ENCODE data around the gene C20orf144.
A peak's percentile ranks its signal among the peaks of the same experiment; 100 is the strongest.

The C20orf144 gene

DNA sequence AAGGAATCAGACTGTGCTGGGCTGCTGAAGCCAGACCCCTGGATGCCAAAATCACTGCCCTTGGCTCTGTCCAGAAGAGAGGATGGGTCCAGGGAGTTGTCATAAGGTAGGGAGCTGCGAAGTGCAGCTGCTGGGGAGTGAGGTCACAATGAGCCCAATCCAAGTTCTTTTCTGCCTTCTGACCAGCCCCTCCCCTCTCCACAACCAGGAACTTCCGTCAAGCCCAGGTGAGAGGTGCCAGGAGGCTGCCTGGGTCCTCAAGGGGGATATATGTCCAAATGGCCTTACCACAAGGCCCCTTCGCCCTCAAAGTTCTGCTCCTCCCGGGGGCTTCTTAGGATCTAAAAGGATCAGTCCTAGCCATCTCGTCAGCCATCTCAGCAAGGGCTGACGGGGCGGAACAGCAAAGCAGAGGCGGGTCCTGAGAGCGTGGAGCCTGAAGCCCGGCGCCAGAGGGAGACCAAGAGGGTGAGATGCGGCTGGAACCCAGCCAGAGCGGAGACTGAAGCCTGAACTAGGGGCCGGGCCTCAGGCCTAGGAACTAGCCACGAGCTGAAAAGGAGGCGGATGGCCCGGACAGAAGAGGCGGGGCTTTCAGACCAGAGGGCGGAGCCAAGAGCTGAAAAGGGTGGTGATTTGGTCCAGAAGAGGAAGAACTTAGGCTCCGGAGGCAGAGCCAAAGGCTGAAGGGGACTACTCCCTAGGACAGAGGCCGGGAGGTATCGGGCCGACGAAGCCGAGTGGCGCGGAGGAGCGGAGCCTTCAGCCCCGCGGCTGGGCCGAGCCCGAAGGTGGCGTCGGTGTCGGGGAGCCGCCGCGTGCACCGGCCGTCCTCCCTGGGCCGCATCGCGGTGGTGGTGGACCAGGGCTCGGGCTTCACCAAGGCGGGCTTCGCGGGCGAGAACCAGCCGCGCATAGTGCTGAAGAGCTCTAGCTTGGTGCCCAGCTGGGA is 4.4 kb downstream of the C20orf144 start, which contains the start of gene ACTL10:
ACTL10 (plus strand) TSS at position 651 of the 952 bp plus-strand sequence. CDS start 555 bp downstream, outside the sequence.
- peak; percentile 32 for DNase-seq

DNA sequence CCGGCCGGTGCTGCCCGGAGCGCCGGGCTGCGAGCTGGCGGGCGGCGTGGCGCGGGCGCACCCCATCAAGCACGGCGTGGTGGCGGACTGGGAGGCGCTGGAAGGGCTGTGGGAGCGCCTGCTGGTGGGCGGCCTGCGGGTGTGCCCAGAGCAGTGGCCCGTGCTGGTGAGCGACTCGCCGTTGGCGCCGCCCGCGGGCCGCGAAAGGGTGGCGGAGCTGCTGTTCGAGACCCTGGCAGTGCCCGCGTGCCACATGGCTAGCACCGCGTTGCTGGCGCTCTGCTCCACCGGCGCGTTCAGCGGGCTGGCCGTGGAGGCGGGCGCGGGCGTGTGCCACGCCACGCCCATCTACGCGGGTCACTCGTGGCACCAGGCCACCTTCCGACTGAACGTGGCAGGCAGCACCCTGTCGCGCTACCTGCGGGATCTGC is 5.1 kb downstream of the C20orf144 start:
- DNase-seq = no peak

DNA sequence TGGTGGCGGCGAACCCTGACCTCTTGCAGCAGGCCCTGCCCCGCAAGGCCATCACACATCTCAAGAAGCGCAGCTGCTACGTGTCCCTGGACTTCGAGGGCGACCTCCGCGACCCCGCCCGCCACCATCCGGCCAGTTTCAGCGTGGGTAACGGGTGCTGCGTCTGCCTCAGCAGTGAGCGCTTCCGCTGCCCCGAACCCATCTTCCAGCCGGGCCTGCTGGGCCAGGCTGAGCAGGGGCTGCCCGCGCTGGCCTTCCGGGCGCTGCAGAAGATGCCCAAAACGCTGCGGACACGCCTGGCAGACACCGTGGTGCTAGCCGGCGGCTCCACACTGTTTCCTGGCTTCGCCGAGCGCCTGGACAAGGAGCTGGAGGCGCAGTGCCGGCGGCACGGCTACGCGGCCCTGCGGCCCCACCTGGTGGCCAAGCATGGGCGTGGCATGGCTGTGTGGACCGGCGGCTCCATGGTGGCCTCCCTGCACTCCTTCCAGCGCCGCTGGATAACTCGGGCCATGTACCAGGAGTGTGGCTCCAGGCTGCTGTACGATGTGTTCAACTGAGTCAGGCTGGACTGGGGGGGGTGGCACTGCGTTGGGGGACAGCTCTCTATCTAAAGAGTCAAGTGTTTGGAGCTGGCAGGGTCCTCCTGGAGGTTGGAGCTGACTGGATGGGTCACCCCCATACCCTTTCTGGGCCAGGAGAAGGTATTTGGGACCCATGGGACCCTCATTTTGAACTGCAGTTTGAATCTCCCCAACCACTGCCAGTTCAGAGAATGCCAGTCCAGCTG is 5.7 kb downstream of the C20orf144 start:
- no peak for DNase-seq

DNA sequence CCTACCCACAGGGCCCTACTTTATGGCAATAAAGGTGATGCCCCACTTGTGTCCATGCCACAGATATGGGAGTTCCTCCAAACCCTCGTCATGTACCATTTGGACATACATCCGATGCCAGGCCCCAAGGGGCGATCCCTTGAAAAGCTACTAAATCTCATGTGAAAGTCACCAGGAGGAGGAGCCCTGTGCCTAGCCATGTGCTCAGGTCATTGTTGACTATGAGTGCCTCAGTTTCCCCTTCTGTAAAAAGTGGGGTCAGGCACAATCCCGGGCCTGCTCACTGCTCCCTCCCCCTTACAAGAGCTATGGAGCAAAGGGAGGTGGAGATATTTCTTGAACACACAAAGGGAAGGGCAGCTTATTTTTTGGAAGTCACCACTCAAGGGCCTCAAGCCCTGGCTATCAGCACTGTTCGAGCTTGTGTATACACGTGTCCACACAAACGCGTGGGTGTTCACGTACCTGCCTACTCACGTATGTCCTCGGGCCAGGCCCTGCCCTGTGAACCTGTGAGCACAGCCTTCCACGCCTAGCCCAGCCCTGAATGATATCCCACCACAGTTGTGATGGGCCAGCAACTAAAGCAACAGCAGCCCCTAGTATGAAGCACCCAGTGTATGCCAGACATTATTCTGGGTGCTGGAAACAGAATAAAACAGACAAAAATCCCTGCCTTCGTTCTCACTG is 6.5 kb downstream of the C20orf144 start:
- DNase-seq = no peak

DNA sequence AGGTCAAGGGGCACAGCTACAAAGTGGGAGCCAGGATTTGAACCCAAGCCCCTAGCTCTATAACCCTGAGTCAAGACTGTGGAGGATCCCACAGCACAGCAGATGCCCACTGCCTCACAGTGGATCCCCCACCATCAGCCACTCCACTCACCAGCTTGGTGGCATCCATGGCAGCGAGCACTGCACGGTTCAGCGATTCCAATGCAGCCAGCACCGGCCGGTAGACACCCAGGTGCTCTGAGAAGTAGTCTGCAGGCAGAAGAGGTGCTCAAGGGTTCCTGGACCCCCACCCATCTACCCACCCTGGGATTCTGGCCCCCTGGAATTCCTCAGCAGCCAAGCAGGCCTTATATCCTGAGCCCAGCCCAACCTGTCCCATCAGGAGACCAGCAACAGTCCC is 7.1 kb downstream of the C20orf144 start:
- no peak for DNase-seq

DNA sequence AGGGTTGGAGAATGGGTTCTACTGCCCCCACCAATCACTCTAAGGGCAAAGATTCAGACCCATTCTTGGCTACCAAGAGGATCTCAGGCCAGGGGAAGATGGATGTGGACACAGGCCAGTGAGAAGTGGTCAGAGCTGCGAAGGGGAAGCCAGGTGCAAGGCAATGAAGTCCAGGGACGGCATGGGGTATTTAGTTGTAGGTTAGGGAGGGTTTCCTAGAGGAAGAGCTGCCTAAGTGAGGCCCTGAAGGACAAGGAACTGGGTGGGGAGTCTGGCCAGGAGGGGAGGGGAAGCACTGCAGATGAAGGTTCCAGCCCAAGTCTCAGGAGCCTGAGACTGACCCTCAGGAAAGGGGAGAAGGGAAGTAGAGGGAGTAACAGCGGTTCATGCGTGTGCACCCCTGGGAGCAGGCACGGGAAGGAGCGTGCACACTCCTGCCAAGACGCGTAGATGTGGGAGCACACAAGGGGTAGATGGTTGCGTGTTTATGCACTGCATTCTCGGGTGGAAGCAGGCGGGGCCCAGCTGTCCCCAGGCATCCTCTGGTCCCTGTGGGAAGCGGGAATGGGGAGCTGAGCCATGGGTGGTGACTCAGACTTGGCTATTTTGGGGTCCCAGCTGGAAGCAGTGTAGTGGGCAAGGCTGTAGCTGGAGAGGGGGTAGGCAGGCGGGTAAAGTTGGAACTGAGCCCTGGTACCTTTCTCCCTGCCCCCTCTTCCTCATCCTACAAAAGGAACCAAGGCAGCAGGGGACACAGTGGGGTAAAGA is 7.9 kb downstream of the C20orf144 start:
- no peak for DNase-seq

DNA sequence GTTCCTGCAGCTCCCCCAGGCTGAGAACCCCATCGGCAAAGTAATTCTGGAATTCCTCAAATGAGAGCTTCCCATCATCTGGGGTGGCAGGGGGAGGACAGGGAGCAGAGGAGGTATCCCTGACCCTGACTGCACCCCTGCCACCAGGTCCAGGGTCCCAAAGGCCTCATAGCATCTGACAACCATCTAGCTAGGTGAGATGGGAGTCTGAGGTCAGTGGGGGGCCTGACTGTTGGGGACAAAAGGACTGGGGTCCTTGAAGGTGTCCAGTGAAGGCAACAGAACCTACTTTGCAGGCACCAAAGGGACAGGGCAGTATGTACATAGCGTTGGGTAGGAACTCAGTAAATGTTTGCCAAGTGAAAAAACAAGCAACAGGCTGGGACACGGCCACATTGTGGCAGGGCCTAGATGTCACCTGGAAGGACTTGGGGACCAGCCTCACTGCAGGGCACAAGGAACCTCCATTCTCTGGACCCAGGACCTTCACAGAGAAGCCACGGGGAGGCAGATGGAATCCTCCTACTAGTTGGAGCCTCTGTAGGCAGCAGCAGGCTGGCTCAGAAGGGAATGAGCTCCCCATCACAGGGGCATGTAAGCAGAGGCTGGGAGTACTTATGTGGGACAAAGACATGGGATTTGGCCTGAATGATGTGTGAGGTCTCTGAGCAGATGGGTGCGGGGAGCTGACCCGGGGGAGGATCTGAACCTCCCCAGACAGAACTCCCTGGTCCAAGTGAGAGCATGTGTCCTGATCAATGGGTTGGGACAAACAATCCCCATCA is 8.8 kb downstream of the C20orf144 start:
- no peak for DNase-seq

DNA sequence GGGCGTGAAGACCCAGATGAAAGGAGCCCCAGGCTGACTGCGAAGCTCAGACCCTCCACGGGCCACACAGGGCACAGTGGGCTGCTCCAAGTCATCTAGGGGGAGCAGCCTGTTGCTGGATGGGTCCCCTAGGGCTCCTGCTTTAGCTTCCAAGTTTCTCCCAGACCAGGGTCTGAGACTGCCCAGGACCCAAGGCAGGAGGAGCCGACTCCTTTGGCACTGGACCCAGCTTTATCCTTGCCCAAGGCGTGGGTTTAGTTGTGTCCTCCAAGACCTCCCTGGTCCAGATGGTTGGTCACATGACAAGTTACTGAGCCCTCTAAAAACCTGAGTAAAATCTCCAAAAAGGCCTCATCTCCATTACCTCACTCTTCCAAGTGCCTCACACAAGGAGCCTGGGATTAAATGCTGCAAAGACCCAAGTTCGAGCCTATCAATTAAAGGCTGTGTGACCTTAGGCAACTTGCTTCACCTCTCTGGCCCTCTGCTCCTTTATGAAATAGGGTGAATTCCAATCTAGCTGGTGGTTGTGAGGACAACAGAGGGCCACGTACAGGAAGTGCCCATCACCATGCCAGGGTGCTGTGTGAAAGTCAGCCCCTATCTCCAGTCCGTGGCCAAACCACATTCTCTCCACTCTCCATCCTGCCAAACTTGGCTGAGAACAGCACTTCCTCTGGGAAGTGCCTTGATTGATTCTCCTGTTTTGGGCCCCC is 9.6 kb downstream of the C20orf144 start:
- no peak for DNase-seq

DNA sequence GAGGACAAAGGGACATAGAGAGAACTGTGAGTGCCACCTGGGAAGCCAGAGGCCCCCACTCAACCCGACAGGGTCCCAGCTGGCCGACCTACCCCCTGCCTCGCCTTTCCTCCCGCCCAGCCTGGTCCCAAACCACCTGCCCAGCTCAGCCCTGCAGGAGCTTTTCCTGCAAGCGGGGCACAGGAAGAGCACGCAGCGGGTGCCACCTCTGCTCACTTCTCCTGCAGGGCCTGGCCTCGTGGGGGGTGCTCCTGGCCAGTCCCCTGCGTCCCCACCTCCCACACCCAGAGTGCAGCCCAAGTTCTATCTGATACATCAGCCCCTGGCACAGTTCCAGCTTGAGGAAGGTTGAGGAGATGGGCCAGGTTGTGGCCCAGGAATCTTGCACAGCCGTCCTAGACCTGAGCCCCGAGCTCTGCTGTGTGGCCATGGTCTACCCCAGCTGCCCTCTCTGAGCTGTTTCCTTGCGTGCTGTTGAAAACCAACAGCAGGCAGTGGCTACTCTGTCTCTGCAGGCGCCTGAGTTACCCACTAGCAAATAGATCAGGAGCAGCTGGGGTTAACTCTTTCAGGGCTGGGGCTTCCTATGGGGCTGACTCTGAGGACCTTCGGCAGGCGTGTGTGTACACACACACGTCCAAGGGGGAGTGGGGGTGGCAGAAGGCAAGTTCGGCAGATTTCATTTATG is 10.4 kb downstream of the C20orf144 start:
- DNase-seq = no peak

DNA sequence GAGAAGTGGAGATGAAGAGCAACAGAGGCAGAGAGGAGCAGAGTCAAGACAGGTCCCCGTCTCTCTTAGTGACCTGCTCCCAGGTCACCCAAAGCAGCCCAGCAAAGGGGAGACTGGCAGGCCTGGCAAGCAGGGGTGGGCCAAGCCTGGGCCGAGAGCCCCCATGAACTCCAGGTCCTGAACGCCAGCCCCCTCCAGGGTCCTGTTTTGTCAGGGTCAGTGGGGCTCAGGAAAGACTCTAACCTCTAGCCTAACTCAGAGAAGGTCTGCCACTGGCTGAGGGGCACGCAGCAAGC is 10.9 kb downstream of the C20orf144 start:
- DNase-seq = no peak

DNA sequence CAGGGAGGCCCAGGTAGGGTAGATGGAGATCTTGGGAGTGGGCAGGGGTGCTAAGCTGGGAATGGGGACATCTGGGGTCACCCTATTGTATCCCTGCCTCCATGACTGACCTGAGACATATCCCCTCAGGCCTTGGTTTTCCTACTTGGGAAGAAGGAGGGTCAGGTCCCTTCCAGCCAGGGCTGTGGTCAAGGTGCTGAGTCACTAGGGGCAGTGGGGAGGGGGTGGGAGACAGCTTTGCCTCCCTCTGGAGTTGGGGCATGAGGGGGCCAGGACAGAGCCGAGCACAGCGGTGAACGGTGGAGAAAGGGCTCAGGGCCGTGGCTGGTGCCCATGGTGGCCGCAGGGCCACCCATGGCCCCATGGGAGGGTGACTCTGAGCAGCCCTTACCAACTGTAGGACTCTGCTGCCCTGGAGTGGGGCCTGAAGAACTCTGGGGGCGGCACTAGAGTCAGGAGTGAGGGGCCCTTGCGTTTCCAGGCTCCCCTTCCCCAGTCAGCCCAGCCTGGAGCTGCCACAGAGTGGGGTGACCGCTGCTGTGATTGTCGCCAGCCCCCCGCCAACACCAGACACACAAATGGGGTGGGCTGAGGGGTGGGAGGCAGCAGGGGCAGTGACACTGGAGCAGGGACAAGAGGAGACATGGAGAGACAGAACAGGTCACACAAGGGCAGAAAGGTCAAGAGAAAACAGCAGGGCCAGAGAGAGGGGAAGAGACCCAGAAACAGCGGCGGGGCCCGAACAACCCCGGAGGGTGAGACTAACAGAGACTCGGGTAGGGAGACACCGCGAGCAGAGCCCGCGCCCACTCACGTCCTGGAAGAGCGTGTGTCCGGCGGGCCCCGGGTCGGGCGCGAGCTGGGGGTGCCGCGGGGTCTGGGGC is 11.5 kb downstream of the C20orf144 start:
- DNase-seq = no peak

DNA sequence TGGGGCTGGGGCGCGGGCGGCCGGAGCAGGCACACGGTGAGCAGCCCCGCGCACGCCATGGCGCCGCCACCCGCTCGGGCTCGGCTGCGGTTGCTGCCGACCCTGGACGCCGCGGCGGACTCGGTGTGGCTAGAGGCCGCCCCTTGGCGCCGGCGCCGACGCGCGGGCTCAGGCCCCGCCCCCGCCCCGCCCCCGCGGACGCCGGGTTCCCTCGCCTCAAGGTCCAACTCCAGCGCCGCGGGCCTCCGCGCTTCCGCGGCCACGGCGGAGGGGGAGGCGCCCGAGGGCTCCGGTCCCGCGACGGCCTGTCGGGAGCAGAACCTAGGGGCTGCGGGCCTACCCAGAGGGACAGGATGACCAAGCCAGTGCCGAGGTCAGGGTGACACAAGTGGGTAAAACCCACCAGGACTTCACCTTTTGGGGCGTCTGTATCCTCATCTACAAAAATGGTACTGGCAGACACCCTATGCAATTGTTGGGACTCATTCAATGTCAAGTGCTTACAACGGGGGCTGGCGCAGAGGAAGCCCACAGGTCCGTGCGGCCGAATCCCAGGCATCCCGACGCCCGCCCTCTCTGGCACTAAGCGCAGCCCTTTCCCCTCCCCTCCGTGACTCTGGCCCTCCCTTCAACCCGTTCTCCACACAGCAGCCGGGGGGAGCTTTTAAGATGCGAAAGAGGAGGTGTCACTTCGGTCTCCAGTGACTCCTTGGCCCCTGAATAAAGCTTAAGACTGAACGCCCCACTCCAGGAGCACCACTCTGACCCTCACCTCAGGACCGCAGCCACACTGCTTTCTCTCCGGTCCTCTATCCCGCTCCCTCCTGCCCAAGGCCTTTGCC is 12.4 kb downstream of the C20orf144 start, which contains the start of gene NECAB3:
NECAB3 (minus strand) TSS at position 135 of the 842 bp plus-strand sequence; CDS start at position 59, 76 bp downstream.
- DNase-seq = peak; percentile 44

DNA sequence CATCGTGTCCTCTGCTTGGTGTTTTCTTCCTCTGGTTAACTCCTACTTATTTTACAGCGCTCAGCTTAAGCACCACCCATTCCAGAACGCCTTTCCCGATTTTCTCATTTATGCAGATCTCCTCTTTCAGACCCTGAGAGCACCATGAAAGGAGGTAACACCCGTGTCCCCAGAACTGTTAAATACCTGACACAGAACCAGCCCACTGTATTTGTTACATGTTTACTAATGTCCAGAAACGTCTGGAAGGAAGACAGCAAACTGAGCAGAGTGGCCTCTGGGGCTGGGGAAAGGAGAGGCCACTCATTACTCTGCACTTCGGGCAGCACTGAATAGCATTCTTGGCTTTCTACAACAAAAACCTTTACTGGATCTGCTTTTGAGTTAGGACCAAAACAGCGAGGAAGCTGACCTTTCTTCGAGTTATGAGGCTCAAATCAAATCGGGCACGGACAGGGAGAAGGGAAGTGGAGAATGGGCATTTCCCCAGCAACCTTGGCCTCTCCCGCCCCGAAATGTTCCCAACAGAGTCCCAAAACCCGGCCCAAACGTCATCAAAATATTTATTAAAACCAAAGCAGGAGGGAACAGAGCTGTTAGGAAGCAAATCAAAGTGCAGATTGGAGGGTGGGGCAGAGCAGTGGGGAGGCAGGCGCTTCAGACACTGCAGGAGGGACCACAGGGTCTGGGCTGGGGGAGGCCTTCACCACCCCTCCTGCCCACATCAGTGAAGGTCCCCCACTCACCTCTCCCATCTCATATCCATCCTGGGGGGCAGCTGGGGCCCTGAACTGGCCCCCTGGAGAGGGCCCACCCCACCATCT is 13.2 kb downstream of the C20orf144 start:
- no peak for DNase-seq

DNA sequence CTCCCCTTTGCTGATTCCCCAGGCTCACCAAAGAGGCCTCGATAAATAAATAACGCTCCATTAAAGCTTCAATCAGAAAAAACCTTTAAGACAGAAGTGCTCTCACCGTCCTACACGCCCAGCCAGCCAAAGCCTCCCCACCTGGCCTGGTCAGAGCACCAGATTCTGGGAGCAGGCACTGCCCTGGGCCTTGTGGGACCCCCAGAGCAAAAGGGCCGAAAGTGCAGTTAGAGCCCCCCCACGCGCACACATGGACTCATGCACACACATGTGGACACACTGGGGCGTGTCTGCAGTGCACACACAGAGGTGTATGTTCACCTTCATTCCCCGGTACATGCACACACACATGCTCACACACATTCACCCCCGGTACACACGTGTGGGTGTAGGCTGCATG is 14.0 kb downstream of the C20orf144 start:
- no peak for DNase-seq

DNA sequence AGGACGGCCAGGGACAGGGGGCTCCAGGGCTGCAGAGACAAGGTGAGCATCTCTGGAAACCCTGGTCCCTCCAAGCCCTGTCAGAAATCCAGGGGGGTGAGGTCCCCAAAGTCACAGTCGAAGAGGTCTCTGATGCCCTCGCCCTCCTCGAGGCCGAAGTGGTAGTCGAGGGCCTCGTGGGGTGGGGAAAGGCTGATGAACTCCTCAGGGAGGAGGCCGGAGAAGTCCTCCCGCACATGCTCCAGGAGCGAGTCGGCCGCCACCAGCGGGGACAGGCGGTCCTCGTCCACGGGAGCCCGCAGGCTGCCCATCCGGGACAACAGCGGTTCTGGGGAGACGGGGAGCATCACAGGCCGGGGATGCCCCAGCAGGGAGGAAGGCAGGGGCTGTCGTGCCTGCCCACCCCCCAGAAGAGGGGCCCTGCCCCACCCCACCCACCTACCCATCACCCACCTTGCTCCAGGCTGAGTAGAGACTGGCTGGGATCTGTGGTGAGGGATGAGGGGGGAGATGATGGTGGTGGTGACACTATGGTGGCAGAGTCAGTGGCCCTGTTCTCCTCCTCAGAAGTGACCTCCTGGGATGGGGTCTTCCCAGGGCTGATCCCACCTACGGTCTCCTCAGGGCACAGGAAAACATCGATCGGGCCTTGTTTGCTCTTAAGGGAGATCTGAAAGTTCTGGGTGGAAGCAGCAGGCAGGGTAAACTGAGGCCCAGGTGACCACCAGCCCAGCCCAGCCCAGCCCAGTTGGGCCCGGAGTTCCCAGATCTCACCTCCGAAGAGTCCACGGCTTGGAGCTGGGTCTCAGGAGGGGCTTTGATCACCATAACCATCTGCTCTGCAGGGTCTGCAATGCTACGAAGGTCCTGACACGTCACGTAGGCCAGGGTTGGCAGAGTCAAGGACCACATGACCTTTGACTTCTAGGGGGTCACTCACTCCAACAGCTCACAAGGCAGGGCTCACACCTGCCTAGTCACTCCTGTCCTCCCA is 14.8 kb downstream of the C20orf144 start:
- no peak for DNase-seq

All from NCI-H1048 (cell line).